GM12891 (cell line): ENCODE measurements around the gene BAZ1B.

Source experiments
- POLR2A ChIP-seq: IDR thresholded peaks from 2 replicates; pipeline ENCODE4 v1.6.1; 2011; ENCODE audit warnings: low read depth, low read length, control low read depth
- TAF1 ChIP-seq: IDR thresholded peaks from 2 replicates; pipeline ENCODE4 v1.6.1; 2011; ENCODE audit warnings: low read depth, low read length, control low read depth

- no peak for TF ChIP-seq TAF1
- TF ChIP-seq POLR2A, result no peak
Observed at GRCh38 chr7:73547841-73548240, 25.7 kb upstream of the BAZ1B start.
